NT2/D1 (cell line): ENCODE results near the gene EVI5L.

Source experiments
- DNase-seq: peaks from one replicate; pipeline ENCODE4 v3.0.0-alpha.2; 2011; ENCODE audit warnings: low read depth, low spot score
- H3K27me3 ChIP-seq: 2 replicates; pipeline ENCODE4 v1.6.0; 2011; ENCODE audit warnings: mild to moderate bottlenecking; ENCODE audit not compliant: insufficient read length, insufficient read depth
- H3K36me3 ChIP-seq: 2 replicates; pipeline ENCODE4 v1.6.1; 2011; ENCODE audit warnings: mild to moderate bottlenecking, low read length, mixed read lengths; ENCODE audit not compliant: insufficient read depth, insufficient read length
- H3K4me1 ChIP-seq: 2 replicates; pipeline ENCODE4 v1.5.1; 2011; ENCODE audit not compliant: insufficient read depth, insufficient read length
- H3K4me3 ChIP-seq: 2 replicates; pipeline ENCODE4 v1.5.1; 2011; ENCODE audit warnings: low read depth; ENCODE audit not compliant: insufficient read length
- H3K9ac ChIP-seq: 2 replicates; pipeline ENCODE4 v1.6.0; 2011; ENCODE audit warnings: low read depth; ENCODE audit not compliant: insufficient read length
- H3K9me3 ChIP-seq: 2 replicates; pipeline ENCODE4 v1.5.1; 2011; ENCODE audit warnings: mild to moderate bottlenecking, low read length; ENCODE audit not compliant: insufficient read depth
- SUZ12 ChIP-seq: IDR thresholded peaks from 2 replicates; pipeline ENCODE4 v1.6.1; 2011; ENCODE audit not compliant: insufficient read length, insufficient read depth; ENCODE audit errors: extremely low read depth
- YY1 ChIP-seq: IDR thresholded peaks from 2 replicates; pipeline ENCODE4 v1.6.1; 2011; ENCODE audit not compliant: insufficient read length, insufficient read depth
- ZNF274 ChIP-seq: IDR thresholded peaks from 2 replicates; pipeline ENCODE4 v1.6.1; 2011; ENCODE audit warnings: mild to moderate bottlenecking, low read depth, low read length

Gene EVI5L

DNA sequence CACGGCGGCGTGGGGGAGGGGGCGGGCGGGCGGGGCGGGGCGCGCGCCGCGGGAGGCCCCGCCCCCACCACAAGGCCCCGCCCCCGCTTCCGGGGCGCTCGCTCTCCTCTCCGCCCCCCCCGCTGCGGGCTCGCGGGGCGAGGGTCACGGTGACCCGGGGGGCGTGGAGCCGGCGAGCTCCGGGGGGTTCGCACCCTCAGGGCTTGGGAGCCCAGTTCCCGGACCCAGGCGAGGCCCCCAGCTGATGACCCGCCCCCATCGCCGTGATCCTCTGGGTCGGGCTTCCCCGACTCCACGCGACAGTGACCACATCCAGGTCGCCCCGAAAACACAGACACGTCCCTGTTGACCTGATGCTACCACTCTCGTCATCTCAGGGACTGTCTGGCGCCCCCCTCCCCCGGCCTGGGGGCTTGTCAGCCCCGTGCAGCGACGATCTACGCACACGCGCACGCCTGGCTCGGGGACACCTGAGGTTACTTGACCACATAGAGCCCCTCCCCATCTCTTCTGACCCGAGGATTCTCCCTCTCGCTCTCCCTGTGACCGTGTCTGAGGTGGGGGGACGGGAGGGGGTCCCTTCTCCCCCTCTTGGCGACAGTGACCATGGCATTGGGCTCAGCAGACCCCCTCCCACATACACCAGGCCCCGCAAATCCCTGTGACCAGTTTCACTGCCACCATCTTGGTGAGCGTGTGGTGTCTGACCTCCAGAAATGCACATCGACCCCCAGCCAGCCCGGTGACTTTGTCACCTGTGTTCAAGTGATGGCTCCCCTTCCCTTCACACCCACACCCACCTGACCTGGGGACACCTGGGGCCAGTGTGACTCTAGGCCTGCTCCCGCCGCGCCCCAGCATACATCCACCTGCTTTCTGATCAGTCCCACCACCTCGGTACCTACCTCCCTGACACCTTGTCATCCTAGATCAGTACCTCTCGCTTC is 74.3 kb downstream of the EVI5L start:
- H3K9ac ChIP-seq: peak overlapping the region; percentile 92
- peaks cover 35% of the 10 kb centered on the region for H3K4me1 ChIP-seq
- no peak for TF ChIP-seq ZNF274
- no peak for TF ChIP-seq YY1
- no peak for TF ChIP-seq SUZ12
- DNase-seq: no peak
- peaks cover 46% of the 10 kb centered on the region for H3K36me3 ChIP-seq
- no peaks in the 10 kb centered on the region for H3K27me3 ChIP-seq
- H3K4me3 ChIP-seq: peak overlapping the region; percentile 98
- no peaks in the 10 kb centered on the region for H3K9me3 ChIP-seq

GRCh38 chr19:7905268-7905667 is 75.2 kb downstream of the EVI5L start:
- Histone ChIP-seq H3K9ac (peak overlapping the region; percentile 42), H3K36me3 (peaks cover 45% of the 10 kb centered on the region), H3K9me3 (no peaks in the 10 kb centered on the region), H3K27me3 (no peaks in the 10 kb centered on the region), H3K4me3 (no peak overlapping the region), H3K4me1 (peaks cover 35% of the 10 kb centered on the region)
- TF ChIP-seq YY1 (no peak), ZNF274 (no peak), SUZ12 (no peak)
- DNase-seq: no peak

GRCh38 chr19:7905859-7906258 is 75.8 kb downstream of the EVI5L start:
- Histone ChIP-seq H3K9me3 (no peaks in the 10 kb centered on the region), H3K4me1 (peaks cover 31% of the 10 kb centered on the region), H3K4me3 (no peak overlapping the region), H3K27me3 (no peaks in the 10 kb centered on the region), H3K36me3 (peaks cover 47% of the 10 kb centered on the region), H3K9ac (no peak overlapping the region)
- DNase-seq: no peak
- TF ChIP-seq YY1 (no peak), SUZ12 (no peak), ZNF274 (no peak)

DNA sequence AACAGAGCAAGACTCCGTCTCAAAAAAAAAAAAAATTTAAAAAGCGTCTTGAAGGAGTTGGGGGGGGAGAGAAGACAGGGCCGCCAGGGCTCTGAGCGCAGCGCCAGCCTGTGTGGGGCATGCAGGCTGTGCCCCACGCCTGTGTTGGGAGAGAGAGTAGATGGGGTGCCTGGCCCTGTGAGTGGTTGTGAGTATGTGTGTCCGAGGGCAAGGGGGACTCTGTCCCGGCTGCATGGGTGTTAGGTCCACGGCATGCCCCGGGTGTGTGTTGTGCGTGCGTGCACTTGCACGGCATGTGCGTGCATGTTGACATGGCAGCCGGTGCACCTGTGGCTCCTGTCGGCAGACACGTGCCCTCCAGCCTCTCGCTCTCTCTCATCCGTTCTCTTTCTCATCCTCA is 77.1 kb downstream of the EVI5L start:
- DNase-seq: no peak
- Histone ChIP-seq H3K9me3 (no peaks in the 10 kb centered on the region), H3K9ac (no peak overlapping the region), H3K27me3 (no peaks in the 10 kb centered on the region), H3K4me3 (no peak overlapping the region), H3K36me3 (peaks cover 52% of the 10 kb centered on the region), H3K4me1 (peaks cover 29% of the 10 kb centered on the region)
- TF ChIP-seq ZNF274 (no peak), SUZ12 (no peak), YY1 (no peak)

DNA sequence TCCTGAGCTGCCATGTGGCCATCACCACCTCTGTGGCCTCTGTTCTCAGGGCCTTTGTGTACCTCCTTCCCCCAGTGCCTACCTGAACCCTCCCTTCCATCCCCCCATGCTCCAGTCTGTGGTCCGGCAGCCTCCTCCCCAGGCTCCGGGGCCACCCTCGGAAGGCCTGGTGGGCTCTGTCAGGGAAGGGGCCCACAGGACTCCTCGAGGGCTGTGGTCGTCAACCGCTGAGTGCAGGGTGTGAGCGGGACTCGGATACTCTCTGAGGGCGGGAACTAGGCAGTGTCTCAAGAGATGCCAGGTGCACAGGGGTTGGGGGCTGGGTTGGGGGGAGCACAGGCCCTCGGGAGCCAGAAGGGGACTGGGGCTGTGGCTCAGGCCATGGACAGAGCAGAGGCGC is 77.5 kb downstream of the EVI5L start:
- Histone ChIP-seq H3K9ac (no peak overlapping the region), H3K4me3 (no peak overlapping the region), H3K9me3 (no peaks in the 10 kb centered on the region), H3K4me1 (peaks cover 29% of the 10 kb centered on the region), H3K27me3 (no peaks in the 10 kb centered on the region), H3K36me3 (peaks cover 54% of the 10 kb centered on the region)
- DNase-seq: no peak
- TF ChIP-seq YY1: no peak
- no peak for TF ChIP-seq SUZ12
- no peak for TF ChIP-seq ZNF274

DNA sequence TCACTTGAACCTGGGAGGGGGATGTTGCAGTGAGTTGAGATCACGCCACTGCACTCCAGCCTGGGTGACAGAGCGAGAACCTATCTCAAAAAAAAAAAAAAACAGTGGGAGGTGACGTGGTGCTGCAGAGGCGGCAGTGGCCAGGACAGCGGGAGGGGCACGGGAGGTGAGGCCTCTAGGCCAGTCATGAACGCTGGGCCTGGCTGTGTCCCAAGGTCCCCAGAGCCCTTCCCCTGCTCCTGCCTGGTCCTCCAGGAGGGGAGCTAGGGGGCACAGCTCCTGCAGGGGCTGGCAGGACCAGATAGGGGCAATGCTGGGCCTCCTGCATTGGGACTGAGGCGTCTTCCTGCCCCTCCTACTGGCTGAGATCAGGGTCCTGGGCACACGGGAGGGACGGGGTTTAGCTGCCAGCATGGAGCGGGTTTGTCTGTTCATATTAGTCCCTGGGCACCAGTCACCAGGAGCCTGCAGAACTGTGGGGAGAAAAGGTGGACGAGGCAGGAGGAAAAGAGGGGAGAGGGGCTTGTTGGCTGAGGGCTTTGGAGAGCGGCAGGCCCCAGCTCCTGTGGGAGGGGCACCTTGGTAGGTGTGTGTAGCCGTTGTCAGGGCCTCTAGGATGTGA is 78.2 kb downstream of the EVI5L start:
- Histone ChIP-seq H3K4me1 (peaks cover 24% of the 10 kb centered on the region), H3K27me3 (no peaks in the 10 kb centered on the region), H3K36me3 (peaks cover 60% of the 10 kb centered on the region), H3K9ac (peak overlapping the region; percentile 62), H3K9me3 (no peaks in the 10 kb centered on the region), H3K4me3 (no peak overlapping the region)
- TF ChIP-seq SUZ12: no peak
- DNase-seq: no peak

DNA sequence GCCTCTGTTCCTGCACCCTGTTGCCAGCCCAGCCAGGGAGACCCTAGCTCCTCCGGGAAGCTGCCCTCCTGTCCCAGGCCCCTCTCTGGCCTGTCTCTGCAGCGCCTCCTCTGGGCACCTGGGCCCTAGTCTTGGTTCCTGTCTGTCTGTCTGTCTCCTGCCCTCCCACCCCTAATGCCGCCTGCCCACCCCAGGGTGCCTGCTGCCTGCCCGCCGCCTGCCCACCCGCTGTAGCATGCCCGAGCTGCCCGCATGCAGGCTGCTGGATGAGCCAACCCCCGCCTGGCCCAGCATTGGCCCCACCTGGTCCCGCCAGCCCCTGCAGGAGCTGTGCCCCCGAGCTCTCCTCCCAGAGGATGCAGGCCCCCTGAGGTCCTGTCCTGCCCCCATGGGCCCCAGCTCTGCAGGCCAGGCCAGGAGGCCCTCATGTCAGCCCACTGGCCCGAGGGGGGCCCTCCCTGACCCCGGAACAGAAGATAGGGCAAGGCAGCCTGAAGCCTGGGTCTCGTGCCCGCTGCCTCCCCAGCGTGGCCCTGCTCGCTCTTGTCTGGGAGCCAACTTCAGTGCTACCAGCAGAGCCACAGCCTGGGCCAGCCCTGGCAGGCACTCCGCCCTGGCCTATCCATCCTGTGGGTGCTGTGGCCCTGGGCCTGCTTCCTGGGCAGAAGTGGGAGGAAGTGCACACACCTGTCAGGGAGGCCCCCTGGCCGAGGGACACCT is 78.9 kb downstream of the EVI5L start:
- no peak overlapping the region for H3K4me3 ChIP-seq
- peak overlapping the region; percentile 62 for H3K9ac ChIP-seq
- H3K27me3 ChIP-seq: no peaks in the 10 kb centered on the region
- H3K36me3 ChIP-seq: peaks cover 60% of the 10 kb centered on the region
- no peak for TF ChIP-seq YY1
- TF ChIP-seq ZNF274: no peak
- H3K9me3 ChIP-seq: no peaks in the 10 kb centered on the region
- DNase-seq: no peak
- peaks cover 23% of the 10 kb centered on the region for H3K4me1 ChIP-seq
